ENCODE data around the gene SERPINB10.

The SERPINB10 gene

GRCh38 chr18:63951302-63951705, 43.5 kb downstream of the SERPINB10 start:
- no peak for DNase-seq

- DNase-seq = no peak
Measured at GRCh38 chr18:63953811-63954210, 46.1 kb downstream of the SERPINB10 start.

GRCh38 chr18:63956755-63957154, 49.0 kb downstream of the SERPINB10 start:
- no peak for DNase-seq

GRCh38 chr18:63960891-63961290, 53.1 kb downstream of the SERPINB10 start:
- DNase-seq = no peak

GRCh38 chr18:63961435-63961980, 53.8 kb downstream of the SERPINB10 start:
- no peak for DNase-seq

GRCh38 chr18:63962137-63962536, 54.4 kb downstream of the SERPINB10 start:
- DNase-seq = no peak

GRCh38 chr18:63963615-63964256, 56.0 kb downstream of the SERPINB10 start:
- DNase-seq = no peak

- DNase-seq = no peak
Measured at GRCh38 chr18:63964908-63965307, 57.1 kb downstream of the SERPINB10 start.

- DNase-seq = no peak
Measured at GRCh38 chr18:63965716-63966330, 58.1 kb downstream of the SERPINB10 start.

GRCh38 chr18:63969942-63970808, 62.4 kb downstream of the SERPINB10 start, which contains the start of gene SERPINB8:
TSS of gene SERPINB8 (plus strand) at chr18:63970081. CDS start at chr18:63978309, 8,228 bp downstream.
- peak; percentile 94 for DNase-seq

GRCh38 chr18:63970809-63971205, 63.0 kb downstream of the SERPINB10 start:
- no peak for DNase-seq

GRCh38 chr18:63971320-63972001, 63.7 kb downstream of the SERPINB10 start:
- DNase-seq = no peak

GRCh38 chr18:63972002-63972376, 64.2 kb downstream of the SERPINB10 start:
- no peak for DNase-seq

GRCh38 chr18:63974991-63975390, 67.2 kb downstream of the SERPINB10 start:
- no peak for DNase-seq

- DNase-seq = no peak
Measured at GRCh38 chr18:63975628-63976027, 67.9 kb downstream of the SERPINB10 start.

GRCh38 chr18:63977040-63977439, 69.3 kb downstream of the SERPINB10 start:
- DNase-seq = no peak

GRCh38 chr18:63979409-63979920, 71.7 kb downstream of the SERPINB10 start:
- peak; percentile 31 for DNase-seq

GRCh38 chr18:63980027-63980426, 72.3 kb downstream of the SERPINB10 start:
- DNase-seq = no peak

GRCh38 chr18:63980896-63981460, 73.2 kb downstream of the SERPINB10 start:
- no peak for DNase-seq

- no peak for DNase-seq
Measured at GRCh38 chr18:63981719-63982118, 74.0 kb downstream of the SERPINB10 start.

GRCh38 chr18:63982361-63982760, 74.6 kb downstream of the SERPINB10 start:
- no peak for DNase-seq

All from NCI-H1436 (cell line).